Left forelimb (tissue), 1 donor: ENCODE results near the gene SEMA6A.

ENCODE experiments used
- DNase-seq: peaks from one replicate; pipeline ENCODE4 v3.0.0-alpha.2; 2018; ENCODE audit warnings: low spot score

The SEMA6A gene

DNA sequence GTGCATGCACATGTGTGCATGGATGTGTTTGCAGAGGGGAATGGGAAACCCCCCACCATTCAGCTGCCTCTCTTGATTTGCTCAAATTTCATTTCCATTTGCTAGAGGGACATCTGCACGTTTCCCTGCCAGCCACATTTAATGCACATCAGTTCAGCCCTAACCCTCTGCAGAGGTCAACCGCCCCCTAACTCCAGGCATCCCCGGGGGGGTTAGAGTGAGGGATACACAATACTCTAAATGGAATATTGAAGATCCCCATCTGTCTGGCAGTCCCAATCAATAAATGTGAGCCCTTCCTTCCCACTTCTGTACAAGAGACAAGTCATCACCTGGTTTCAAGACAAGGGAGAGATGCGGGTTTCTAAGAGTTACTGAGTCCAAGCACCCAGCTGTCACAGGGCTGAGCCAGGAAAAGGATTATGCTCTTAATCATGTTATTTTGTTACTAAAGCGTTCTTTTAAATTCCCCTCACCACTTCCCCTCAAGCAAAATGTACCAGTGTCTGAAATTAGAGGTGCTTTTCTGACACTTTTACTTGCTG lies 134.1 kb downstream of the SEMA6A start:
- DNase-seq: peak; percentile 69

DNA sequence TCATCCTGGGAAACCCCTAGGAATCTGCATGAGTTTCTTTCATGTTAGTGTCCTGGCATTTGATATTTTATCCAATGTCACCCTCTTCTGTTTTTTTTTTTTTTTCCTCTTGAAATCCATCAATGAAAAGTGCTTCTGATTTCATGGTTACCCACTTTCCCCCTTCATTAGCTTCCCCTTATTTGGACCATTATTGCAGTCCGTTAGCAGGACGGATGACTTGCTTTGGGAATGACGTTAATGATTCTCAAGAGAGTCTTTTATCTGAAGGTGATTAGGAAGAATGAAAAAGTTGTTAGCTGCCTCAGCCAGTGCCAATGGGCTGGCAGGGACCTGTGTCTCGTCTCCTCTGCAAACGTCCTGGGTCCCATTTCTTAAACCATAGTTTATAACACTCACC lies 134.7 kb downstream of the SEMA6A start:
- no peak for DNase-seq

DNA sequence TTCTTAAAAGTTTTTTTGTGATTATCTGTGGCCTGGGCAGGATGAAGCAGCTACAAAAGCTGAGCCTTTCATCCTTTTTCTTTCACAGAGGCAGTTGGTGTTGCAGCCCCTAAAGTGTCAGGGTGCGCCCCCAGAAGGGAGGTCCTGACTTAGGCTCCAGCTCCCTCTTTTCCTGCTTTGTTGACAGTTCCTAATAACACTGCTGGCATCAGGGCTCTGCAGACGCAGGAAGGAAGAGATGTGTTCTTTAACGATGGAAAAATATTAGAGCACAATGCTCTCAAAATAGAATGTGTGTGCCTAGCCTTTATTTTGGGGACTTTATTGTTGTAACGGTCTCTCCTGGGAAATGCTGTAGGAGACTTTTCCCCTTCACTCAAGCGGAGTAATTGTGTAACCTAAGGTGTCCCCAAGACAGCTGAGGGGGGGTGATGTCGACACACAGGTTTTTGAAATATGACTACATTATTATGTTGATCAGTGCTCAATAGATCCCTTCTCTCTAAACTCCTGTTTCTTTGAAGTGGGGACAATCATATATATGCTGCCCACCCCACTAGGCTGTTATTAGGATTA lies 135.6 kb downstream of the SEMA6A start:
- DNase-seq: no peak

DNA sequence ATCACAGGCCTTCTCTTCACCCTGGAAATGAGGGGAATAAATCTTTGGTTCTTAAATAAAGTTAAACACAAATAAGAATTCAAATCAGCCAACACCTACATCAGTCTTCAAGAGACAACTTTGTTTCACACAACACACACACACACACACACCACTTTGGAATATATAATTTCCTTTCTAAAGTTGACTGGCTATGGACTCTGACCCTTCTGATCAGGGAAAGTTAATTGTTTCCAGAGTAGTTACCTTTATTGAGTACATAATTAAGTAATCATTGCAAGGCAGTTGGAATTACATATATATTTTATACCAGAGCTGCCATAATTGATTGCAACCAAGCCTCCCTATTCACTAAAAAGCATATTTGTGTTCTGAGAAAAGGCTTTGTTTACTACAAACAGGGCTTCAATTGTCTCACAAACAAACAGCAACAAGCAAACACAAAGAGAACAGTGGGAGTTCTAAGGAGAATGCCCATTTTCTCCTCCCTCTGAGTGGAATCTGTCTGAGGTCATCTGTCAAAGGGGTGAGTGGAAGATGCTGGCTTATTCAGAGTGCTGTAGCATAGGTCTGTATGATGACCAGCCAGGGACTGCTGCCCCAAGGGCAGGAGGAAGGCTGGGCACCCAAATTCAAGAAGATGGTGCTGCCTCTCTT lies 136.6 kb downstream of the SEMA6A start:
- DNase-seq: no peak

DNA sequence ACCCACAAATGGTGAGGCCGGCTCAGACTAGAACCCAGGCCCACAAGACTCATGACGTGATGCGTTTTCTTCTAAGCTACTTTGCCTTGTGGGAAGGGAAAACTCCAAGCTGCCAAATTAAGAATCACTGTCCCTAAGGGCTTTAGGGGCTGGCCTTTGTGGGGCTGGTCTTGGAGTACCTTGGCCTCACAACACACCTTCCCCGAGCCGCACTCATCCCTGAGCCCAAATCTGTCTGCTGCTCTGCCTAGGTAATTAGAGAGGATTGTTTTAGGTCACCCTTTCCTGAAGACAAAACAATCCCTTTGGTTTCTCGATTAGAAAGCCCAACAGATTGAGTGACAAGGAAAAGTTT lies 137.3 kb downstream of the SEMA6A start:
- no peak for DNase-seq

DNA sequence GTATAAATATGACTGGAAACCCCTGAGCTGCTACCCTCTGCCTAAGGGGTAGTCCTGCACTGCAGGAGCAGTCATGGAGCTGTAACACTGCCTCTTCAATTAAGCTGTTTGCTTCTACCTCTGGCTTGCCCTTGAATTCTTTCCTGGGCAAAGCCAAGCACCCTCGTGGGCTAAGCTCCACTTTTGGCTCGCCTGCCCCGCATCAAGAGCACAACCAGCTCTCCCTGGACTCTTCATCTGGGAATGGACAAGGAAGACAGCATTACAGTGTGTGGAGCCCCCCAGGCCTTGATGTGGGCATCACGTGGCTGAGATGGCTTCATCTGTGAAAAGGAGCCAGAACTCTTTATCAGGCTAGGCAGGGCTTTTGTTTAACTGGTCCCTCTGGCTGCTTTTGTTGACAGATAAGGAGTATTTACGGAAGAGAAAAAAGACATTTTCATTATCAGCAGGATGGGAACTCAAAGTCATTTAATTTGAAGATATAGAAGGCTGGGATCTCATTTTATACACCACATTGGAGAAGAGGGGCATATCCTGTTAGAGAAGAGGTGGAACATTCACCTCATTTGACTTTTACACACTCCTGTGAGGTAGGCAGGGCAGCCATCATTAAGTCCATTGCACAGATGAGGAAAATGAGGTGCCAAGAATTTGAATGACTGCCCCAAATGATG lies 137.8 kb downstream of the SEMA6A start:
- DNase-seq: no peak

DNA sequence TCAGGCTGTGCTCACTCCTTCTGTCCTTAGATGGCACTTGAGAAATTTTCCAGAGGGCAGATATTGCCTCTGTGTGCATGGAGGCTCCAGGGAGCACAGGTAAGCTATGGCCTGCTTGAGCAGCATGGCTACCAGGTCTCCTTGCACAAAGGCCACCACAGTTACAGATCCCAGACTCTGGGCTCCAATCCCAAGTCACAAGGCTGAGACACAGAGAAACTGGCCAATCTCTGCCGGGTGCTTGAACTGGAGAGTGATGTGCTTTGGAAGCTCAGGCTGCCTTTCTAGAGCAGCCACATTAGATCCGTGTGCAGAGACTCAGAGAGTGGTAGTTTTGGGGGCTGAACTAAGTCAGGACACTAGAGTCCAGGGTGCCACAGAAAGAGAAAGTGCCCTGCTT lies 145.7 kb downstream of the SEMA6A start:
- no peak for DNase-seq

DNA sequence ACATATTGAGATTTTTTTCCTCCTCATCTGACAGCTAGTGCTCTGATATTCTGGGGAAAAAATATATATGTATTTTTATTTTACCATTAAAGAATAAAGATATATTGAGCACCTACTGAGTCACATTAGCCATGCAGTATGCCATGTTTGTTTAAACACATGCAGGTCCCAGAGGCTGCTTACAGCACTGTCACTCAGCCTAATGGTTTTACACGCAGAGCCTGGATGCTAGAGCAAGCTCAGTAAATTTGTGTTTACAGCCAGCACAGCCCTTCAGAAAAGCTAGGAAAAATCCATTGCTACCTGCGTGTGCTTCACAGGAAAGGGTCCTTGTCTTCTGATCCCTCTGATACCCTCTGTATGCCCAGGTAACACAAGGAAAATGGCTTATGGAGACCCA lies 146.2 kb downstream of the SEMA6A start:
- no peak for DNase-seq

DNA sequence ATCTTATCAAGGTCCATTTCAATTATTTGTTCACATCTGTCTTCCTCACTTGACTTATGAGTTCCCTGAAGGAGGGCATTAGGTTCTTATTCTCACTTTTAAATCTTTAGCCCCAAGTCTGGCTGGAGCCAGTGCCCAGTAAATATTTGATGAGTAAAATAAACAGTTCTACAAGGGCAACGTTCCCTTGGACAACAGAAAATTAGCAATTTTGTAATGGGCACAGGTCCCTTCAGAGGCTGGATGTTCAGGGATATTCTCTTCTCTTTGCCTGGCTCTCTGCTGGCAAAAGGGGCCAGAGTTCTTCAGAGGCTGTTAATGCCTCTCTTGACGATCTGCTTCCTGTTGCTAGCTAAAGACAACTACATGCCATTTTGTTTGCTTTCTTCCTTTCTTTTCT lies 149.7 kb downstream of the SEMA6A start:
- DNase-seq: no peak

DNA sequence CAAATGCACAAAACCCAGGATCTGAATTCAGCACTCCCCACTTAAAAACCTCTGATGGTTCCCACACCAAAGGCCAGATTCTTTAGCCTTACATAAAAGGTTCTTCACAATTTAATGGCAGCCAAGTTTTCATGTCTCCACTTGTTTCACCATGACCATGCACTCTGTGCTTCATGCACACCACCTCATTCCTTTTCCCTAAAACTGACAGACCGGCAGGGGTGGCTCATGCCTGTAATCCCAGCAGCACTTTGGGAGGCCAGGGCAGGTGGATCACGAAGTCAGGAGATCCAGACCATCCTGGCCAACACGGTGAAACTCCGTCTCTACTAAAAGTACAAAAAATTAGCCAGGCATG lies 150.4 kb downstream of the SEMA6A start:
- DNase-seq: no peak

DNA sequence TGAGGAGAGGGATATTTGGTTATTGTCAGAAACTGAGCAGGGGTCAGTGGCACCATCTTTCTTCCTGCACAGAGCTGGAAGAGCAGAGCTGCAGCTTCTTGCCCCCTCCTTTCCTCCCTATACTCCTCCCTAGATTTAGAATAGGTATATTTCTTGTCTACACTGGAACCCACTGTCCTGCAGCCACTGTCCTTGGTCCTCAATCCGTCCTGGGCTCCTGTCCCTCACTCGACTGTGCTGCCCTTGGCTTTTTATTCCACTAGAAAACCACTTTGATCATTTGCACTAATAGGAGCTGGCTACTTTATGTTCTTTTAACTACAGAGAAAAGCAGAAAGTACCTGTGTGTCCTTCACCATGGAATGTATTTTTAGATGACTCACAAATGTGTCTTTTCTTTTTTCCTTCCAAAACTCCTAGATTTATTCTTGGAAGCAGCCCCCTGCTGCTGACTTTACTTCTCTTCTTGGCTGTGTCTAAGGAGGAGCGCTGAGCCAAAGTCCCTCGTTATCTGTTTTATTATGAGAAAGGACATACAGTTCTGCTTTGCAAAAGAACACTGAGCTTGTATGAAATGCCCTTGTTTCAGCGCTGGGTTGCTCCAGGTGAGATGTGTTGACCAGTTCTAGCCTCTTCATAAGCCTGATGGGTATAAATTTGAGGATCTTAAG lies 150.9 kb downstream of the SEMA6A start:
- no peak for DNase-seq

DNA sequence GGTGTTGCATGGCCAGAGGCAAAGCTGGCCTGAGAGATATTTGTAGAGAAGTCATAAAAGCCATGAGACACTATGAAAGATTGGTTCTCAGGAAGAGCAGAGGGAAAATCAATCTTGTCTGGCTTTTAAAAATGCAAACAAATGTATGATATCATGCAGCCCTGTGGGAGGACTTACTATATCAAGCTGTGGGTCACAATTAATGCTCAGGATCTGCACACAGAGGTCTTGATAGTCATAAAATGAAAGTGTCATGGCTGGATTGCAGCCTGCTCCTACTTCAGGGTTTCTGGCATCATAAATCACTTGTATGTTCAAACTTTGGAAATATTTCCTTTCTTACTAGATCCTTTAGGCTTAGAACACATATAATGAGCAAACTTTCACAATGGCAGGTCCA lies 151.5 kb downstream of the SEMA6A start:
- DNase-seq: no peak

DNA sequence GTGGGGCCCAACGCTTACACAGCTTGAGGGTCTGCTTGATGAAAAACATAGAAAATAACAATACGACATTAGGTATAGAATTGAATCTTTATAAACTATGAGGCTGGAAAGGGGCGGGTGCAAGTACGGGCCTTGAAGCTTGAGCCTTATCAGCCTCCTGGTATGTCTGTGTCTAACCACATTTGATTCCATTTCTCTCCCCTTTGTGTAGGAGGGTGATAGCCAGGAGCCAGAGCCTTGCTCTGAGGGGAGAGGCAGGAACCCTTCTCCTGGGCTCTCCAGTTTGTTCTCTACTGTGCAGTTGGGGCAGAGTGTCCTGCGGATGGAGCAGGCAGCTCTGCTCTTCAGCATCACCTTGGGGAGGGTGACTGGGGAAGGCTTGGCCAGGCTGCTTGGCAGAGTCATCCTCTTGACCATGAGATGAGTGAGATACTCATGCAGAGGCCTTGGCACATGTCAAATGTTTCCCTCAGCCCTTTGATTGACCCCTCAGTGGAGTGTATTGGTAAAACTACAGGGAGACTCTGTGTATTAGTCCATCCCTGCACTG lies 153.5 kb downstream of the SEMA6A start:
- DNase-seq: no peak

DNA sequence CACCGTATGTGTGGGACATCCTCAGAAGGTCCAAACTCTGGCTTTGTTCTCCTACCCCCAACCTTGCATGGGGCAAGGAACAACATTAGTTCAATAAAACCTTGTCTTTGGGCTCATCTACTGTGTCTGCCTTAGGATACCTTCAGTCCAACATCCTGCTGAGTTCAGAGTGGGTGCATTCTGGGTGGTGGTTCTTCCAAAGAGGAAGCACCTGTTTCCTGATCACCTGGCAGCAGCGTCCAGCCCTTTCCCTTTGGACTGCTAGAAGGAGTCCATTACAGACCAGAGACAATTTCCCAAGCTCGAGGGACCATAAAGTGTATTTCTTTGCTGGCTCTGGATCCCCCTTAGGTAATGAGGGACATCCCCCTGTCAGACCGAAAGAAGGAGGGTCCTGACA lies 154.1 kb downstream of the SEMA6A start:
- DNase-seq: no peak

DNA sequence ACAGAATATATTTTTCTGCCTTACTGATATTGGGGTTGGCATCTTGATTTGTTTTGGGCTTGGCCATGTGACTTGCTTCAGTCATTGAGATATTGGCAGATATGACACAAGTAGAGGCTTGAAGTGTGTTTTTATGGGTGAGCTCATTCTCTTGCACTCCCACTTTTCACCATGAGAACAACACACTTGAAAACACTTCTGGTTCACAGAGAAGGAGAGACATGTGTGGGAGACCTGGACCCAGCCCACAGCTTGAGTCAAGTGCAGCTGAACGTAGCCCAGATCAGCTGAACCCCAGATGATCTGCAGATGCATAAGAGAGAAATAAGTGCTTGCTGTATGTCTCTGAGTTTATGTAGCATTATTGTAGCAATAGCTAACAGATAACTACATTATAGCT lies 155.4 kb downstream of the SEMA6A start:
- no peak for DNase-seq

DNA sequence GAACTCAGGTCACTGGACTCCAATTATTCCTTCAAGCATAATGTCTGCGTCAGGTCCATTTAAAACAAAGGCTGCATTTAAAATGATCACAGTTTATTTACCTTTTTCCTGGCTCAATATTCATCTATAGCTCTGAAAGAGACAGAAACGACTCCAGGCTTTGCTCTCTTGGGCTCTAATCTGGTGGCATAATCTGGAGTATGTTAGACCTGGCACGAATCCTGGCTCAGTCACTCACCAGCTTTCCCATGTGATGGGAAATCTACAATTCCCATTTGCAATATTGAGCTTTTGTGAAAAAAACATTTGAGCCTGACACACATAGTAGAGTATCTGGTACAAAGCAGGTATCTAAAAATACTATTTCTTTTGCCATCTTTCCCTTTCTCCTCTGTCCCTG lies 155.8 kb downstream of the SEMA6A start:
- no peak for DNase-seq

DNA sequence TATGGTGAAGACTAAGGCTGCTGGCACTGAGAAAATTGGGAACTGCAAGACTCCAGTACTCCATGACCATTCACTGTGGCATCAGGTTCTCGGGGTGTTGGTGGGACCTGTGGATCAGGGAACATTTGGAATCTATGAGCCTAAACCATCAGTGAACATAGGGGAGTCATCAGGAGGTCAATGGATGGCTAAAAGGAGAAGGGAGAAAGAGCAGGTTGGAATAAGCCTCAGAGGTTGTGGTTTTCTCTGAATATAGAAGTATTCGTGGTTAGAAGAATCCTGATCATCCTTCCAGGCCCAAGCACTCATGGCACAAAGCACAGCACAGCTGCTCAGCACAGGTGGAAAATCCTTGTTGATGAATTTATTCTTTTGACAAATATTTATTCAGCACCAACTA lies 156.6 kb downstream of the SEMA6A start:
- no peak for DNase-seq

DNA sequence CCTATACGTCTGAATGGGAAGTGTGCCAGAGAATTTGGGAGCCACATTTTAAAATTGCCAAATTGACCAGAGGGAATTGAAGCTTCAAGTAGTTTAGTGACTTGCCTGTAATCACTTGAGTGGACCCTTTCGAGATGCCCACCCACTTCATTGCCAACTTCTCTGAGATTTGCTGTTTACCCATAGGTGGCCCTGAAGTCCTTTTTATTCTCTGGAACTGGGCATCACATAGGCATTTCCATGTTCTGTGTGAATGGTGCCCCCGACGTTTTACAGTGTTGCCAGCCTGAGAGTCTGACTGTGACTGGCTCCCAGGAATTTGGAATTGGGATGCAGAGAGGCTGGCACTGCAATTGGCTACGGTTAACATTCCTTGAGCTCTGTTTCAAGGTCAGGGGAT lies 158.6 kb downstream of the SEMA6A start:
- peak; percentile 25 for DNase-seq

DNA sequence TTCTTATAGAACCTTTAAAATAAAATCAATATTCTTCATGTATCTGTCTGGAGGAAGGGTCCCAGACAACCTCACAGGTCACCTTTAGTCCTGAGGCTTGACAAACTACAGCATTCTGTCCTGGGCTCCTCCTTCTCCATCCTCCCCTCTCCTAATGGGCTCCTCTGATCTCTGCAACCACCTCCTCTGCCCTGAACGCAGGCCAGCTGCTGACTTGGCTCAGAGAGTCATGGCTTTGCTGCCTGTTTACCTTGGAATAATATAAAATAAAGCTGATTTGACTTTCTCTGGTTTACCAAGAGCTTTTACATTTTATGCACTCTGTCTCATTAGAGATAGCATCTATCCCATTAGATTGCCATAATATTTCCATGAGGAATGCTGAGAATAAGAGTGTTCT lies 159.4 kb downstream of the SEMA6A start:
- DNase-seq: no peak

DNA sequence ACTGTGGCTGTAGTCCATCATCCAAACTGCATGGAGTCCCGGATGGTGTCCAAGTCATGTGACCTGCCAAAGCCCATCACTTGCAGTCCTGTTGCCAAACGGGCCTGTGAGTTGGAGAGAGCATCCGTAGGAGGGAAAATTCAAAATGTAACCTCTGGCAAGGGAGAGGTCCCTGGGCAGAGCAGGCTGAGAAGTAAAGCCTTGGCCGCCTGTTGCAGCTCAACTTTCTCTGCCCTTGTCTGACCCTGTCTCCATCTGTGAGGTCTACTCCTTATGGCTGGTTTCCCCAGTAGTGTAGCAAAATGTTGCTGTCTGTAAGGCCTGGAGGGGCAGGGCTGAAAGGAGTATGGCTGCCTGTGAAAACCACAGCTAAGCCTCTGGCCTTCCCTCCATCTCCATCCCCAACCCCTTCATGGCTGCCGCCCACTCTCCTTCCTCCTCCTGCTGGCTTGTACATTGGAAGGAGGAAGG lies 163.5 kb downstream of the SEMA6A start:
- DNase-seq: no peak

DNA sequence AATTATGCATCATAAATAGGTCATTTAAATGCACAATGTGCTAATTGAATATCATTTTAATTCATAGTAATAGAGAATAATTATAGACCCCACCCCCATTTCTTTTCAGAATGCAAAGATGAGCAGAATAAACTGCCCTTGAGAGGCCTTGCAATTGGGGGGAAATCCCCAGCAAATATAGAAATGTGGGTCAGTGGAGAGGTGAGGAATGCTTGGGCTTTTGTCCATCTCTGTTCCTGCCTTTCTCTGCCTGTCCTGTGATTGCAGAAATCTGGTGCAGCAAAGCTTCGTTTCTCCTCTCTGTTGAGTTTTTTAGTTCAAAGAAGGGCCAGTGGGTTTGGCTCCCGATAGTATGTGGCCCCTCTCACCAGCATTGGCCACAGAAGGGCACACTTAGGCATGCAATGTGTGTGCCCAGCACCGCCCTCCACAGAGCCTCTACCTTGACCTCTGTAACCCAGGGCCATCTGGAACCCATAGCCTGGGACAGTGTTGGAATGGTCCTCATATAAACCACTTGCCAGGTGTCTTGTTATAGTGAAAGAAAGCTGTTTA lies 164.2 kb downstream of the SEMA6A start:
- DNase-seq: no peak

DNA sequence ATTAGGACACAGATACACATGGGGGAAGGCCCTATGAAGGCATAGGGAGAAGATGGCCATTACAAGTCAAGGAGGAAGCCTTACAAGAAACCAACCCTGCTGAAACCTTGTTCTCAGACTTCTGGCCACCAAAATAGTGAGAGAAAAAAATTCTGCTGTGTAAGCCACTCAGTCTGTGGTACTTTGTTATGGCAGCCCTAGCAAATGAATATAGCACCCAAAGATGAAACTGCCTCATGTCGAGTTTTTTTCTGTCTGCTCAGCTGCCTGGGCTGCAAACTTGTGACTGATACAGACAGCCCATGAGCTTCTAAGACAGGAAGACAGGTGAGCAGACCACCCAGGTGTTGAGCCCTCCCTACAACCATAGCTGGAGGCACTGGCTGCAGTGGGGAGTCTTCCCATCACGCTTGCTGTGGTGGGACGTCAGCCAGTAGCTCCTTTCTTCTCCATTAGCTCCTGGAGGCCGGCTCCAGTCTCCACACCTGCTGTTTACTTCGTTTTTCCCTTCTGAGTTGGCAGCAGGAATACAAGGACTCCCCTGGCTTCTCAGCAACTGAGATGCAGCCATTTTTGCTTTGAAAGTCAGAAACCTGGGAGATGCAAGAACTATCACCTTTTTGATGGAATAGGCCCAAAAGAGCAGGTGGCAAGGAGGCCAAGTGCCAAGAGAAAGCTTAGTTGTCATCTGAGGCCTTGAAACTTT lies 164.9 kb downstream of the SEMA6A start:
- no peak for DNase-seq
